Stimulated activated CD8-positive, alpha-beta memory T cell treated with anti-CD3 and anti-CD28 coated beads, Interleukin-4, amount 100 ng/mL, for 4 hours (primary cell): ENCODE data around the gene BAIAP2L2.
"Not testable (repeated sequence)": the region's sequence is repeated elsewhere in the genome, so short reads cannot be mapped to it uniquely, and the experiment has no call there.

Experiments
- DNase-seq, 2 donors: peaks; one replicate each; pipeline ENCODE4 v3.0.0-alpha.2; 2020; ENCODE audit warnings: low read depth in 2 of 2, low spot score in 1 of 2

Gene BAIAP2L2

GRCh38 chr22:38110008-38110862 is at the start of gene BAIAP2L2:
BAIAP2L2 (minus strand) TSS chr22:38110684; CDS start chr22:38110525, 159 bp downstream.
- no peak for DNase-seq

GRCh38 chr22:38155703-38156102 is 45.2 kb upstream of the BAIAP2L2 start:
- no peak for DNase-seq

GRCh38 chr22:38154563-38154915 is 44.1 kb upstream of the BAIAP2L2 start:
- not testable (repeated sequence) for DNase-seq

- DNase-seq: no peak
Observed at GRCh38 chr22:38153821-38154562, 43.5 kb upstream of the BAIAP2L2 start.

- DNase-seq: no peak
Observed at GRCh38 chr22:38151126-38151500, 40.6 kb upstream of the BAIAP2L2 start.

- no peak for DNase-seq
Observed at GRCh38 chr22:38148245-38148644, 37.8 kb upstream of the BAIAP2L2 start.

- DNase-seq: not testable (repeated sequence)
Observed at GRCh38 chr22:38146166-38146565, 35.7 kb upstream of the BAIAP2L2 start.

GRCh38 chr22:38144025-38144405 is 33.5 kb upstream of the BAIAP2L2 start:
- DNase-seq: no peak

- DNase-seq: no peak
Observed at GRCh38 chr22:38142606-38143005, 32.1 kb upstream of the BAIAP2L2 start.

- no peak for DNase-seq
Observed at GRCh38 chr22:38141217-38141973, 30.9 kb upstream of the BAIAP2L2 start.

- DNase-seq: no peak
Observed at GRCh38 chr22:38139901-38140300, 29.4 kb upstream of the BAIAP2L2 start.

- no peak for DNase-seq
Observed at GRCh38 chr22:38138961-38139360, 28.5 kb upstream of the BAIAP2L2 start.

GRCh38 chr22:38137876-38138687 is 27.6 kb upstream of the BAIAP2L2 start:
- DNase-seq: no peak

- no peak for DNase-seq
Observed at GRCh38 chr22:38136607-38137006, 26.1 kb upstream of the BAIAP2L2 start.

GRCh38 chr22:38135133-38135706 is 24.7 kb upstream of the BAIAP2L2 start:
- no peak for DNase-seq

- DNase-seq: no peak
Observed at GRCh38 chr22:38133331-38133730, 22.8 kb upstream of the BAIAP2L2 start.

- DNase-seq: no peak
Observed at GRCh38 chr22:38132794-38133193, 22.3 kb upstream of the BAIAP2L2 start.

- no peak for DNase-seq
Observed at GRCh38 chr22:38132136-38132535, 21.7 kb upstream of the BAIAP2L2 start.

- DNase-seq: no peak
Observed at GRCh38 chr22:38131399-38131798, 20.9 kb upstream of the BAIAP2L2 start.

- no peak for DNase-seq
Observed at GRCh38 chr22:38129856-38130255, 19.4 kb upstream of the BAIAP2L2 start.

GRCh38 chr22:38129021-38129420 is 18.5 kb upstream of the BAIAP2L2 start:
- DNase-seq: no peak
